Thyroid gland (tissue), 4 donors: Measurements from ENCODE around the gene C5orf58. TPM values are rescaled to one million over a fixed set of nuclear protein-coding genes. Genes with fewer than 3 reads are reported as not detected.
A peak's percentile ranks its signal among the peaks of the same experiment; 100 is the strongest.

Source experiments
- DNase-seq, 2 donors: peaks; one replicate each; pipeline ENCODE4 v3.0.0-alpha.2; 2019
- H3K27ac ChIP-seq, 3 donors: fragments of 200-600 bp; sonication (generic); 1 replicate in 2 of 3; 2 replicates in 1 of 3; pipeline ENCODE4 v1.5.1; 2016 to 2019; ENCODE audit warnings: mild to moderate bottlenecking in 1 of 3, moderate library complexity in 1 of 3
- H3K27me3 ChIP-seq: fragments of 200-600 bp; sonication (generic); one replicate; pipeline ENCODE4 v1.5.1; 2019
- H3K36me3 ChIP-seq, 2 donors: fragments of 200-600 bp; sonication (generic); one replicate each; pipeline ENCODE4 v1.5.1; 2016 to 2019
- H3K4me1 ChIP-seq, 2 donors: fragments of 200-600 bp; sonication (generic); one replicate each; pipeline ENCODE4 v1.5.1; 2017 to 2019
- H3K4me3 ChIP-seq, 3 donors: fragments of 200-600 bp; sonication (generic); replicated peaks in 1 of 3; 1 replicate in 2 of 3; 2 replicates in 1 of 3; pipeline ENCODE4 v1.5.1; 2016; ENCODE audit warnings: mild to moderate bottlenecking in 1 of 3
- H3K9me3 ChIP-seq: fragments of 200-600 bp; sonication (generic); one replicate; pipeline ENCODE4 v1.5.1; 2017
- CTCF ChIP-seq, 6 experiments: fragments of 200-600 bp in 3 of 6; fragments of 450-650 bp in 3 of 6; sonication (generic) in 3 of 6; IDR thresholded peaks; one replicate each; pipeline ENCODE4 v1.5.1; 2016 to 2019; ENCODE audit warnings: antibody characterized with exemption in 6 of 6, mild to moderate bottlenecking in 2 of 6, inconsistent platforms in 1 of 6, moderate library complexity in 1 of 6
- POLR2A ChIP-seq, 2 donors: fragments of 450-650 bp; IDR thresholded peaks; one replicate each; pipeline ENCODE4 v1.6.1; 2017; ENCODE audit warnings: antibody characterized with exemption in 2 of 2, mild to moderate bottlenecking in 2 of 2, moderate library complexity in 1 of 2
- WGBS, 2 donors: methylation state at CpG; one replicate each; pipeline ENCODE4 v1.1.5; 2017; 5-methylcytosine and 5-hydroxymethylcytosine counted together
- intact Hi-C: fragments of 100-400 bp; cut with DNase I; formaldehyde crosslinking; loops from one replicate; pipeline ENCODE4 v1.15.1; 2023
- total RNA-seq, 4 donors: library from RNA; depleted of rRNA; stranded (reverse); fragments of >200 nt; gene quantifications; one replicate each; pipeline ENCODE4 v1.2.3, GENCODE V29; 2016

Gene C5orf58
- total RNA-seq, 4 donors from 2014 or later, result not detected

GRCh38 chr5:170226661-170227060 lies 6.1 kb upstream of the C5orf58 start:
- Histone ChIP-seq H3K27ac (peak overlapping the region in 1 of 3 donors; percentile 26), H3K36me3 (no peaks in the 10 kb centered on the region), H3K4me1 (no peaks in the 10 kb centered on the region), H3K4me3 (no peak overlapping the region), H3K27me3 (no peaks in the 10 kb centered on the region), H3K9me3 (no peaks in the 10 kb centered on the region)
- 75 to 77% methylated on average over 2 of the region's 2 CpGs for WGBS, 2 donors
- intact Hi-C loops, result loop anchor here (5.0 kb wide), 1 partner anchor 196 kb away; no protein-coding TSS in a partner anchor
- TF ChIP-seq CTCF (IDR thresholded peaks at IDR 0.05) (no peak), POLR2A (IDR thresholded peaks at IDR 0.05) (no peak)
- no peak for DNase-seq

GRCh38 chr5:170228762-170229435 lies 3.9 kb upstream of the C5orf58 start:
- Histone ChIP-seq H3K27ac (no peak overlapping the region), H3K36me3 (no peaks in the 10 kb centered on the region), H3K4me1 (no peaks in the 10 kb centered on the region), H3K27me3 (no peaks in the 10 kb centered on the region), H3K4me3 (no peak overlapping the region), H3K9me3 (no peaks in the 10 kb centered on the region)
- TF ChIP-seq CTCF (IDR thresholded peaks at IDR 0.05), result no peak
- TF ChIP-seq POLR2A (IDR thresholded peaks at IDR 0.05), result no peak
- WGBS, 2 donors, result 79 to 83% methylated on average over 6 of the region's 6 CpGs
- intact Hi-C loops, result loop anchor here (5.0 kb wide), 1 partner anchor 193 kb away; no protein-coding TSS in a partner anchor
- DNase-seq, result no peak

- intact Hi-C loops, result no loop called here
- Histone ChIP-seq H3K9me3 (no peaks in the 10 kb centered on the region), H3K27ac (no peak overlapping the region), H3K36me3 (no peaks in the 10 kb centered on the region), H3K4me3 (no peak overlapping the region), H3K4me1 (no peaks in the 10 kb centered on the region), H3K27me3 (no peaks in the 10 kb centered on the region)
- 94 to 97% methylated on average over 7 to 16 of the region's 18 CpGs for WGBS, 2 donors
- DNase-seq, result no peak
- TF ChIP-seq CTCF (IDR thresholded peaks at IDR 0.05) (no peak), POLR2A (IDR thresholded peaks at IDR 0.05) (no peak)
These were observed 640 bp downstream of the C5orf58 start for GRCh38 chr5:170233358-170233892.

- TF ChIP-seq CTCF (IDR thresholded peaks at IDR 0.05) (no peak), POLR2A (IDR thresholded peaks at IDR 0.05) (no peak)
- Histone ChIP-seq H3K9me3 (no peaks in the 10 kb centered on the region), H3K27ac (no peak overlapping the region), H3K36me3 (no peaks in the 10 kb centered on the region), H3K4me1 (no peaks in the 10 kb centered on the region), H3K4me3 (no peak overlapping the region), H3K27me3 (no peaks in the 10 kb centered on the region)
- DNase-seq, result no peak
- WGBS, 2 donors, result 80 to 89% methylated on average over 3 of the region's 3 CpGs
- intact Hi-C loops, result no loop called here
These were observed 3.4 kb downstream of the C5orf58 start for GRCh38 chr5:170235876-170236864.
